ENCODE results near the gene ATG14. TPM values are rescaled to one million over a fixed set of nuclear protein-coding genes. Genes with fewer than 3 reads are reported as not detected.

ATG14 gene
- polyA plus RNA-seq, 3 donors: 1.8 to 6.8 (median 3.3) TPM

DNA sequence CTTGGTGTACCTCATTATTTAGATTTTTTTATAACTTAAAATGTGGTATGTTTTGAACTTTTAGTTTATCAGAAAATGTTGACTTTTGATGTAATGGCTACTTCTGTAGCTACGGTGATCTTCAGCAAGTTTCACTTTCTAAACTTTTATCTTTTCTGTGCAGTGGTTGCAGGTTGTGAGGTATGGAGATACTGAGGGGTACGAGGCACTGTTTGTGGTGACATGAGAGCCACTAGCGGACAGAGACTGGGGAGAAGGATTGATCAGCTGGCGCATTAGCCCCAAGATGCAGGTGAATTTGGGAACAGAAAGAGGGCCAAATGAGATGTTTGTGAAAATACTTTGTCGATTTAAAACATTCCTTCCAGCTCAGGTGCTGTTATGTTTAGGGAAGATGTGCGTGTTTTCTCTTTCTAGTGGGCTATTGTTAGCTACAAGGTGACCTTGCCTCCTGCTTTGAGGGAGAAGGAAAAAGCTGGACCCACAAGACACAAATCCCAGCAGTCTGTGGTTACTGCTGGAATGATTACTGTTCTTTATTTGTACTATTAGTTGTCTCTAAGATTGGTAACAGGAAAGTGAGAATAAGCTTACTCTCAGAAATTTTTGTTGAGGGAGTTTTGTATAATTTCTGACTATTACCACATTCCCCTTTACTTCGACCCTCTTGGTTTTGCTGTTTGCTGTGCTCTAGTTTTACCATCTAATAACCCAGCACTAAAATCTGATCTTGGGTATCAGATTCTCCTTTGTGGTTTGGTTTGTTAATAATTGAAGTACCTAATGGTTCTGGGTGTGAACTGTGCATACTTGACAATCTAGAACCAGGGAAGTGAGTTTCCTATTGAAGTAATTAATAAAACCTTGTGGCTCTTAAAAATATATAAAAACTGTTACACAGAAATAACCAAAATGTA lies 78.7 kb downstream of the ATG14 start:
- H3K27me3 Mint-ChIP-seq (ENCODE audit: low read depth in 3 of 3): no peaks in the 10 kb centered on the region
- Histone ChIP-seq H3K4me3 (replicated peaks in 1 of 3; ENCODE audit: low read depth in 2 of 3, low read length in 3 of 3) (no peak overlapping the region), H3K4me1 (ENCODE audit: control insufficient read depth in 1 of 2, insufficient read depth in 2 of 2, low read length in 2 of 2) (no peaks in the 10 kb centered on the region), H3K27ac (ENCODE audit: low read depth in 1 of 2, low read length in 2 of 2) (no peak overlapping the region), H4K20me1 (ENCODE audit: insufficient read depth, low read length) (peaks cover 61% of the 10 kb centered on the region), H3K4me2 (replicated peaks; ENCODE audit: extremely low read depth, low read length, poor library complexity, severe bottlenecking) (no peak overlapping the region), H3K27me3 (ENCODE audit: control insufficient read depth in 2 of 2, insufficient read depth in 2 of 2, low read length in 2 of 2) (no peaks in the 10 kb centered on the region), H3K9me3 (replicated peaks in 1 of 2; ENCODE audit: control insufficient read depth in 1 of 2, insufficient read depth in 1 of 2, low read length in 2 of 2) (no peaks in the 10 kb centered on the region), H3K79me2 (ENCODE audit: insufficient read depth, low read length) (peaks cover 77% of the 10 kb centered on the region), H3K9ac (ENCODE audit: insufficient read depth, low read length, poor library complexity, severe bottlenecking) (no peak overlapping the region), H3K36me3 (replicated peaks in 1 of 2; ENCODE audit: control insufficient read depth in 1 of 2, insufficient read depth in 2 of 2, low read length in 2 of 2) (no peaks in the 10 kb centered on the region), H2AFZ (ENCODE audit: insufficient read depth, low read depth, low read length, poor library complexity, severe bottlenecking) (no peak overlapping the region)
- peaks cover 11 to 16% of the 10 kb centered on the region in 2 donors for H3K36me3 Mint-ChIP-seq
- TF ChIP-seq, protein P1, sequence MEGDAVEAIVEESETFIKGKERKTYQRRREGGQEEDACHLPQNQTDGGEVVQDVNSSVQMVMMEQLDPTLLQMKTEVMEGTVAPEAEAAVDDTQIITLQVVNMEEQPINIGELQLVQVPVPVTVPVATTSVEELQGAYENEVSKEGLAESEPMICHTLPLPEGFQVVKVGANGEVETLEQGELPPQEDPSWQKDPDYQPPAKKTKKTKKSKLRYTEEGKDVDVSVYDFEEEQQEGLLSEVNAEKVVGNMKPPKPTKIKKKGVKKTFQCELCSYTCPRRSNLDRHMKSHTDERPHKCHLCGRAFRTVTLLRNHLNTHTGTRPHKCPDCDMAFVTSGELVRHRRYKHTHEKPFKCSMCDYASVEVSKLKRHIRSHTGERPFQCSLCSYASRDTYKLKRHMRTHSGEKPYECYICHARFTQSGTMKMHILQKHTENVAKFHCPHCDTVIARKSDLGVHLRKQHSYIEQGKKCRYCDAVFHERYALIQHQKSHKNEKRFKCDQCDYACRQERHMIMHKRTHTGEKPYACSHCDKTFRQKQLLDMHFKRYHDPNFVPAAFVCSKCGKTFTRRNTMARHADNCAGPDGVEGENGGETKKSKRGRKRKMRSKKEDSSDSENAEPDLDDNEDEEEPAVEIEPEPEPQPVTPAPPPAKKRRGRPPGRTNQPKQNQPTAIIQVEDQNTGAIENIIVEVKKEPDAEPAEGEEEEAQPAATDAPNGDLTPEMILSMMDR (IDR thresholded peaks at IDR 0.05): no peak
- no peak overlapping the region for H3K4me3 Mint-ChIP-seq
- no peak for DNase-seq
- intact Hi-C loops (cut with micrococcal nuclease): loop anchor here in 1 of 2 donors (10.0 kb wide), 1 partner anchor 48 kb away; no protein-coding TSS in a partner anchor
- 75% methylated on average over 5 of the region's 7 CpGs for WGBS (ENCODE audit: insufficient coverage)
- H3K4me1 Mint-ChIP-seq: peaks cover 16% of the 10 kb centered on the region
- H3K9me3 Mint-ChIP-seq: no peaks in the 10 kb centered on the region
- H3K27ac Mint-ChIP-seq: peak overlapping the region in 4 of 7 donors; percentile 22 to 62 (median 41)

DNA sequence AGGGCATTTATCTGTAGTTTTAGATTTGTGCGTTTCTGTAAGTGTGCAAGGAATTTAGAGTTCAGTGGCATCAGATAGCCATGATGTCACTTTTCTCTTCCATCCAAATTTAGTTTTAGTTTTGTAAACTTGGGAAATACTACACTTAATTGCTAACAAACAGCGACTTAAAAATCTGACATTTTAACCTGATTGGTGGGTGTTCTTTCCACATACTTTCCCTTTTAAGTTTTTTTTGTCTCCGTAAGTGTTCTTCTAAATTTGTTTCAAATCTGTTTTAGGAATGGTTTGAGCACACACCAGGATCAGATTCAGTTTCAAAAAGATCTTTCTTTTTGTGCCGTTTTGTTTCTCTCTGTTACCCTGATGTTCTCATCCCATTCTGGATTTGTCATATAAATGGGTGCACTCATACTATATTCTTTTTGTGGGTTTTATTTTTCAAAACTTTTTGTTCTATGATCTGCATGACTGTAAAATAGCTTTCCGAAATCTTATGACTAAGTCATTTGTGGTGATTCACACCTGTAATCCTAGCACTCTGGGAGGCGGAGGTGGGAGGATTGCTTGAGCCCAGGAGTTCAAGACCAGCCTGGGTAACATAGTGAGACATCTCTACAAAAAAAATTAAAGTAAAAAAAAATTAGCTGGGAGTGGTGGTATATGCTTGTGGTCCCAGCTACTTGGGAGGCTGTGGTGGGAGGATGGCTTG lies 81.5 kb downstream of the ATG14 start:
- Mint-ChIP-seq H3K27ac (peak overlapping the region in 1 of 7 donors; percentile 10), H3K36me3 (peaks cover 10 to 15% of the 10 kb centered on the region in 2 donors), H3K27me3 (ENCODE audit: low read depth in 3 of 3) (no peaks in the 10 kb centered on the region), H3K4me3 (no peak overlapping the region), H3K4me1 (peaks cover 26% of the 10 kb centered on the region), H3K9me3 (no peaks in the 10 kb centered on the region)
- H3K4me1 ChIP-seq (ENCODE audit: control insufficient read depth in 1 of 2, insufficient read depth in 2 of 2, low read length in 2 of 2): peaks cover 5 to 8% of the 10 kb centered on the region in 2 donors
- no peak overlapping the region for H3K9ac ChIP-seq (ENCODE audit: insufficient read depth, low read length, poor library complexity, severe bottlenecking)
- TF ChIP-seq, protein P1 (IDR thresholded peaks at IDR 0.05): no peak
- H3K4me3 ChIP-seq (replicated peaks in 1 of 3; ENCODE audit: low read depth in 2 of 3, low read length in 3 of 3): no peak overlapping the region
- intact Hi-C loops (cut with micrococcal nuclease): loop anchor here in 1 of 2 donors (10.0 kb wide), 1 partner anchor 45 kb away; no protein-coding TSS in a partner anchor
- no peaks in the 10 kb centered on the region for H3K9me3 ChIP-seq (replicated peaks in 1 of 2; ENCODE audit: control insufficient read depth in 1 of 2, insufficient read depth in 1 of 2, low read length in 2 of 2)
- H3K36me3 ChIP-seq (replicated peaks in 1 of 2; ENCODE audit: control insufficient read depth in 1 of 2, insufficient read depth in 2 of 2, low read length in 2 of 2): no peaks in the 10 kb centered on the region
- DNase-seq: no peak
- no peak overlapping the region for H2AFZ ChIP-seq (ENCODE audit: insufficient read depth, low read depth, low read length, poor library complexity, severe bottlenecking)
- peaks cover 62% of the 10 kb centered on the region for H4K20me1 ChIP-seq (ENCODE audit: insufficient read depth, low read length)
- H3K27me3 ChIP-seq (ENCODE audit: control insufficient read depth in 2 of 2, insufficient read depth in 2 of 2, low read length in 2 of 2): no peaks in the 10 kb centered on the region
- H3K4me2 ChIP-seq (replicated peaks; ENCODE audit: extremely low read depth, low read length, poor library complexity, severe bottlenecking): no peak overlapping the region
- WGBS (ENCODE audit: insufficient coverage): no CpG with 5 or more reads among the region's 6 CpGs
- no peak overlapping the region for H3K27ac ChIP-seq (ENCODE audit: low read depth in 1 of 2, low read length in 2 of 2)
- peaks cover 62% of the 10 kb centered on the region for H3K79me2 ChIP-seq (ENCODE audit: insufficient read depth, low read length)

Data from CD14-positive monocyte (primary cell).